HG03097 (cell line): ENCODE results near the gene CCDC82.
A peak's percentile ranks its signal among the peaks of the same experiment; 100 is the strongest.
"Not testable (repeated sequence)": the region's sequence is repeated elsewhere in the genome, so short reads cannot be mapped to it uniquely, and the experiment has no call there.

Source experiments
- ATAC-seq: cut with Tn5 transposase; IDR thresholded peaks from one replicate; pipeline ENCODE4 v1.9.1; 2021; ENCODE audit not compliant: unreplicated experiment, low FRiP score

Gene CCDC82

GRCh38 chr11:96389720-96390487 is at the start of gene CCDC82, which contains the start of gene JRKL:
CCDC82 (minus strand) TSS chr11:96389912; CDS start chr11:96384747, 5,165 bp downstream.
JRKL (plus strand) TSS chr11:96390013; CDS start chr11:96390650, 637 bp downstream.
- peak; percentile 95 for ATAC-seq

GRCh38 chr11:96432654-96433053 is 42.9 kb upstream of the CCDC82 start:
- not testable (repeated sequence) for ATAC-seq

- ATAC-seq = no peak
Observed at GRCh38 chr11:96430668-96431067, 41.0 kb upstream of the CCDC82 start.

DNA sequence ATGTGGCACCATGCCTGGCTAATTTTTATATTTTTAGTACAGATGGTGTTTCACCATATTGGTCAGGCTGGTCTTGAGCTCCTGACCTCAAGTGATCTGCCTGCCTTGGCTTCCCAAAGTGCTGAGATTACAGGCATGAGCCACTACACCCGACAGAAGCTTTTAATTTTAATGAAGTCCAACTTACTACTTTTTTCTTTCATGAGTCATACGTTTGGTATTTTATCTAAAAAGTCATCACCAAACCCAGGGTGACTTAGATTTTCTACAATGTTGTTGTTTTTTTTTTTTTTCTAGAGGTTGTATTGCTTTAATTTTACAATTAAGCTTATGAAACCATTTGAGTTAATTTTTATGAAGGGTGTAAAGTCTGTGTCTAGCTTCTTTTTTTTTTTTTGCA is 35.0 kb upstream of the CCDC82 start:
- no peak for ATAC-seq

DNA sequence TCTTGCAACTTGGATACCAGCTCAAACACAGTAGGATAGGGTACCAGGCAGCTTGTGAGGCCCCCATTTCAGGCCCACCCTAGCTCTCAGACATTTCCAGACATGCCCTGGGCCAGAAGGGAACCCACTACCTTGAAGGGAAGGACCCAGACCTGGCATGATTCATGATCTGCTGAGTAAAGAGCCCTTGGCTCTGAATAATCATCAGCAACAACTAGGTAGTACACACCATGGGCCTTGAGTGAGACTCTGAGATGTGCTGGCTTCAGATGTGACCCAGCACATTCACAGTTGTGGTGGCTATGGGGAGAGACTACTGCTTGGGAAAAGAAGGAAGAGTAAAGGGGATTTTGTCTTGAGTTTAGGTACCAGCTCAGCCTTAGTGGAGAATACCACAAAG is 23.7 kb upstream of the CCDC82 start:
- no peak for ATAC-seq

DNA sequence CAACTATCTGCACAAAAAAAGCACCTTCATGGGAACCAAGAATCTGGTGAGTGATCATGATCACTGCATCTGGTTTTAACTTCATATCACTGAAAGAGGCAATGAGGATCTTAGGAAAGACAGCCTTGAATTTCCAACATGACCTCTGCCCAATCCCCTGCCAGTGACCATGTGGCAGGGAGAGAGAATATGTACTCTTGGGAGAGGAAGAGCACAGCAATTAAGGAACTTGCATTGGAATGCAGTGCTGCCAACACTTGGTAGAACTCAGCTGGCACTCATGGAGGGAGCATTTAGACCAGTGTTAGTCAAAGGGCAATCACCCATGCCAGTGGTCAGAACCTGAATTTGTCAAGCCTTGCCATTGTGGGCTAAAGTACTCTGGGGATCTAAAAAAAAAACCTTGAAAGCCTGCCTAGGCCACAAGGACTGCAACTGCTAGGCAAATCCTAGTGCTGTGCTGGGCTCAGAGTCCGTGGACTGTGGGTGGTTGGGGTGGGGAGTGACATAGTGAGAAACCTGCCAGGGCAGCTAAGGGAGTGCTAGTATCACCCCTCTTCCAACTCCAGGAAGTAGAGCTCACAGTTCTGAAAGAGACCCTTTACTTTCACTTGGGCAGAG is 23.2 kb upstream of the CCDC82 start:
- ATAC-seq = no peak

- not testable (repeated sequence) for ATAC-seq
Observed at GRCh38 chr11:96411412-96411811, 21.7 kb upstream of the CCDC82 start.

DNA sequence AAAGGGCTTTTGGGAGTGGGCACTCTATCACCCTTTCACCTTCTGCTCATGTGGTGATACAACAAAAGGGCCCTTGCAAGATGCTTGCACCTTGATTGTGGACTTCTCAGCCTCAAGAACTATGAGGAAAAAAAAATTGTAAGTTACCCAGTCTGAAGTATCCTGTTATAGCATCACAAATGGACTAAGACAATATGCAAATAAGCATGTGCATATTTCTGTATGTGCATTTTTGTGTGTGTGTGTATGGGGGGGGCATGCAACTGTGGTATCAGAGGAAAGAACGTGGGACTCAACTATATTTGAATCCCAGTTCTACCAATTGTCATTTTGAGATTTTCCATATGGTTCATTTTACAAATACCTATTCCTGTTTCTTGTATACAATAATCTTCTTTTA is 11.0 kb upstream of the CCDC82 start:
- ATAC-seq = no peak

DNA sequence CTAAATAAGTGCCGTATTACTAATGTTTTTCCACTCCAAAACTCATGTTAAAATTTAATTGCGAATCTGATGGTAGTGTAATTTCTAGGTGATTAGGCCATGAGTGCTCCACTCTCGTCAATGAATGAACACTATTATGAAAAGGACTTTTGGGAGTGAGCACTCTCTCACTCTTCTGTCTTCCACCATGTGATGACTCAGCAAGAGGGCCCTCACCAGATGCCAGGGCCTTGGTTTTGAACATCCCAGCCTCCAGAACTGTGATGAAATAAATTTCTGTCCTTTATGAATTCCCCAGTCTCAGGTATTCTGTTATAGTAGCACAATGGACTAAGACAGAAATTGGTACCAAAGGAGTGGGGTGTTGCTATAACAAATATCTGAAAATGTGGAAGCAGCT is 8.2 kb upstream of the CCDC82 start:
- ATAC-seq = no peak

GRCh38 chr11:96396637-96397036 is 6.9 kb upstream of the CCDC82 start:
- ATAC-seq = no peak

- no peak for ATAC-seq
Observed at GRCh38 chr11:96394773-96395172, 5.1 kb upstream of the CCDC82 start.

- no peak for ATAC-seq
Observed at GRCh38 chr11:96393753-96394348, 4.1 kb upstream of the CCDC82 start.

- ATAC-seq = no peak
Observed at GRCh38 chr11:96391698-96392307, 2.1 kb upstream of the CCDC82 start.

GRCh38 chr11:96390488-96390792 is 728 bp upstream of the CCDC82 start:
- no peak for ATAC-seq

DNA sequence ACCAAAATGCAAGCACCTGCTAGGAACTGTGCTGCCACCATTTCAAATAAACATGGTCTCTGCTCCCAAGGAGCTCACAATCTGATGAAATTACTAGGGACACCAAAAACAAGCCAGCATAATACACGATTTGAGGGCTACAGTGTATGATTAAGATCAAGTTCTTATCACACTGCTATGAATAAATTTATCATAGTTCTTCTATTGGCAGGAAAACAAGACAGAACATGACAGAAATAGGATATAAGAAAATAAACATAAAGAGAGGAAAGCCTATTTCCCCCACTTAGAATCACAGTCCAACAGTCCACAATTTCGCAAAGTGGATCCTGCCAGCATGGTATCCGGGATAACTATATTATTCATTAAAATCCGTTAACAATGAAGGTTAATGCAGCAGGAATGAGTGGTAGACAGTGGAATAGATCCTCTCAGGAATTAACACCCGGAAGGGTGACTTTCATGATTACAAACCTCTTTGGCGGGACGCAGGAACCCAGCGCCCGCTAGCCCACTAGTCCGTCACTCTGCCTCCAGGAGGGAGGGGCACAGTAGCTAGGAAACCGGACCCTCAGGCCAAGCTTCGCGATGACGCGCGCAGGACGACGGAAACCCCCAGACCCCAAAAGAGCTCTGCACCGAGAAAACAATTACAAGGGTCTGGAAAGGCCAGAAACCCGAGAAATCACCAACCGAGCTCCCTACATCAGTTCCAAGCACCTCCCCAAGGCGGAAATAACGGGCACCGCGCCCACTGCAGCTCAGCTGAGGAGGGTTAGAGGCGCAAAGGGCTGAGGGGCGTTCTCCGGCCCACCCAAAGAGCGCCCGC is 607 bp downstream of the CCDC82 start:
- peak; percentile 45 for ATAC-seq

GRCh38 chr11:96385187-96385586 is 4.5 kb downstream of the CCDC82 start:
- no peak for ATAC-seq

- no peak for ATAC-seq
Observed at GRCh38 chr11:96384156-96384555, 5.6 kb downstream of the CCDC82 start.

- no peak for ATAC-seq
Observed at GRCh38 chr11:96376796-96377195, 12.9 kb downstream of the CCDC82 start.

- ATAC-seq = no peak
Observed at GRCh38 chr11:96373826-96374225, 15.9 kb downstream of the CCDC82 start.

DNA sequence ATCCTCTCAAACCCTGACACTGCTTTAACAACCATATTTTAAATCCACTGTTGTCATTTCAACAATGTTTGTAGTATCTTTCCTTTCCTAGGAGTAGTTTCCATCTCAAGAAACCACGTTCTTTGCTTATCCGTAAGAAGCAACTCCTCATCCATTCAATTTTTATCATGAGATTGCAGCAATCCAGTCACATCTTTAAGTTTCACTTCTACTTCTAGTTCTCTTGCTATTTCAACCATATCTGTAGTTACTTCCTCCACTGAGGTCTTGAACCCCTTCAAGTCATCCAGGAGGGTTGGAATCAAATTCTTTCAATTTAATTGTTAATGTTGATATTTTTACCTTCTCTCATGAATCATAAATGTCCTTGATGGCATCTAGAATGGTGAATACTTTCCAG is 22.4 kb downstream of the CCDC82 start:
- no peak for ATAC-seq

DNA sequence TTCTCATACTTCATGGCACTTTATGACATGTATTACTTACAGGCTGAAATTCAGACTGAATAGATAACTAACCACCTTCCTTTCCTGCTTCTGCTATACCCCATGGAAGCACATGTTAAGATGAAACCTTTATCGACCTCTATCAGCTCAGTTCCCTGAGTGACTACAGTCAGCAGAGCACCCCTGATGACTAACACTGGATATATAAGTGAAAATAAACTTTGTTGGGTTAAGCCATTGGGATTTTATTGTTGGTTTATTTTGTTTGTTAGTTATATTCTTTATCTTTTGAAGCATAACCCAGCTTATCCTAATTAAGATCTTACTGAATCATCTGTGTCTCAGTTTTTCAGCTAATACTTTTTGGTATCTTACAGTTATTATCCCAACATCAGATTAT is 23.7 kb downstream of the CCDC82 start:
- no peak for ATAC-seq
